Measurements from ENCODE around the gene ABCB11. TPM values are rescaled to one million over a fixed set of nuclear protein-coding genes. Genes with fewer than 3 reads are reported as not detected.

Gene ABCB11
- total RNA-seq, 1 experiment from 2014 or later, result 0.12 TPM

- no TSS peak for BruUV-seq (replicated peaks)
These were observed 135.4 kb downstream of the ABCB11 start for GRCh38 chr2:168895771-168896170.

GRCh38 chr2:168894720-168895119 is 136.4 kb downstream of the ABCB11 start:
- Histone ChIP-seq H3K36me3 (ENCODE audit: control insufficient read depth in 1 of 2, insufficient read depth in 2 of 2, low read length in 2 of 2) (no peaks in the 10 kb centered on the region), H3K4me1 (ENCODE audit: control insufficient read depth in 1 of 2, insufficient read depth in 2 of 2, low read length in 2 of 2) (peaks cover 3 to 6% of the 10 kb centered on the region in 2 experiments; a peak in 3 of 4 replicates), H3K27ac (ENCODE audit: low read depth, low read length) (no peak overlapping the region), H3K9ac (ENCODE audit: low read length) (no peak overlapping the region), H4K20me1 (ENCODE audit: insufficient read depth) (no peaks in the 10 kb centered on the region), H2AFZ (ENCODE audit: low read depth, low read length, poor library complexity, severe bottlenecking) (no peak overlapping the region), H3K27me3 (ENCODE audit: insufficient read depth, low read length) (no peaks in the 10 kb centered on the region), H3K4me2 (ENCODE audit: low read length) (no peak overlapping the region), H3K9me3 (ENCODE audit: control insufficient read depth in 1 of 2, insufficient read depth in 1 of 2, low read depth in 1 of 2, low read length in 2 of 2) (no peaks in the 10 kb centered on the region), H3K9me2 (ENCODE audit: insufficient read depth) (no peaks in the 10 kb centered on the region), H3K79me2 (ENCODE audit: insufficient read depth, low read length) (peaks cover 5% of the 10 kb centered on the region), H3K4me3 (replicated peaks in 1 of 2; ENCODE audit: low read depth in 1 of 2, low read length in 2 of 2) (no peak overlapping the region)
- ATAC-seq (no peak), DNase-seq (ENCODE audit: low read depth, low spot score) (no peak)
- intact Hi-C loops (cut with micrococcal nuclease), result no loop called here
- ChIA-PET CTCF (no interaction called here), RAD21 (ENCODE audit: low non-redundant PET in 1 of 2, low total read pairs in 2 of 2, uncharacterized antibody in 2 of 2, unreplicated experiment in 2 of 2) (no interaction called here), POLR2A (interaction anchor here (1.0 kb wide), 1 partner anchor 11 kb away, joined by 3 read pairs; no protein-coding TSS in a partner anchor)
- TF ChIP-seq, protein P1, sequence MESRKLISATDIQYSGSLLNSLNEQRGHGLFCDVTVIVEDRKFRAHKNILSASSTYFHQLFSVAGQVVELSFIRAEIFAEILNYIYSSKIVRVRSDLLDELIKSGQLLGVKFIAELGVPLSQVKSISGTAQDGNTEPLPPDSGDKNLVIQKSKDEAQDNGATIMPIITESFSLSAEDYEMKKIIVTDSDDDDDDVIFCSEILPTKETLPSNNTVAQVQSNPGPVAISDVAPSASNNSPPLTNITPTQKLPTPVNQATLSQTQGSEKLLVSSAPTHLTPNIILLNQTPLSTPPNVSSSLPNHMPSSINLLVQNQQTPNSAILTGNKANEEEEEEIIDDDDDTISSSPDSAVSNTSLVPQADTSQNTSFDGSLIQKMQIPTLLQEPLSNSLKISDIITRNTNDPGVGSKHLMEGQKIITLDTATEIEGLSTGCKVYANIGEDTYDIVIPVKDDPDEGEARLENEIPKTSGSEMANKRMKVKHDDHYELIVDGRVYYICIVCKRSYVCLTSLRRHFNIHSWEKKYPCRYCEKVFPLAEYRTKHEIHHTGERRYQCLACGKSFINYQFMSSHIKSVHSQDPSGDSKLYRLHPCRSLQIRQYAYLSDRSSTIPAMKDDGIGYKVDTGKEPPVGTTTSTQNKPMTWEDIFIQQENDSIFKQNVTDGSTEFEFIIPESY (IDR thresholded peaks at IDR 0.05; ENCODE audit: extremely low read depth, insufficient replicate concordance, low read length), result no peak
- TF ChIP-seq ELF1 (IDR thresholded peaks at IDR 0.05; ENCODE audit: borderline replicate concordance, low read depth) (no peak), JUND (IDR thresholded peaks at IDR 0.05) (no peak), TCF7L2 (IDR thresholded peaks at IDR 0.05; ENCODE audit: borderline replicate concordance, extremely low read depth, insufficient read depth, insufficient read length) (no peak)
- BruUV-seq (replicated peaks), result no TSS peak

More at GRCh38 chr2:168895771-168896170, 135.4 kb downstream of the ABCB11 start:
- Histone ChIP-seq H3K9ac (ENCODE audit: low read length) (no peak overlapping the region), H3K4me2 (ENCODE audit: low read length) (no peak overlapping the region), H3K79me2 (ENCODE audit: insufficient read depth, low read length) (no peaks in the 10 kb centered on the region), H2AFZ (ENCODE audit: low read depth, low read length, poor library complexity, severe bottlenecking) (no peak overlapping the region), H3K36me3 (ENCODE audit: control insufficient read depth in 1 of 2, insufficient read depth in 2 of 2, low read length in 2 of 2) (no peaks in the 10 kb centered on the region), H3K27me3 (ENCODE audit: insufficient read depth, low read length) (no peaks in the 10 kb centered on the region), H3K4me3 (replicated peaks in 1 of 2; ENCODE audit: low read depth in 1 of 2, low read length in 2 of 2) (no peak overlapping the region), H3K4me1 (ENCODE audit: control insufficient read depth in 1 of 2, insufficient read depth in 2 of 2, low read length in 2 of 2) (peaks cover 1 to 3% of the 10 kb centered on the region in 2 experiments; a peak in 3 of 4 replicates), H4K20me1 (ENCODE audit: insufficient read depth) (no peaks in the 10 kb centered on the region), H3K9me2 (ENCODE audit: insufficient read depth) (no peaks in the 10 kb centered on the region), H3K9me3 (ENCODE audit: control insufficient read depth in 1 of 2, insufficient read depth in 1 of 2, low read depth in 1 of 2, low read length in 2 of 2) (no peaks in the 10 kb centered on the region), H3K27ac (ENCODE audit: low read depth, low read length) (no peak overlapping the region)
- ChIA-PET CTCF (no interaction called here), RAD21 (ENCODE audit: low non-redundant PET in 1 of 2, low total read pairs in 2 of 2, uncharacterized antibody in 2 of 2, unreplicated experiment in 2 of 2) (no interaction called here), POLR2A (no interaction called here)
- no peak for DNase-seq (ENCODE audit: low read depth, low spot score)
- intact Hi-C loops (cut with micrococcal nuclease), result no loop called here
- TF ChIP-seq RAD21 (IDR thresholded peaks at IDR 0.05; ENCODE audit: low read depth), result no peak
- no peak for TF ChIP-seq CBX3 (IDR thresholded peaks at IDR 0.05; ENCODE audit: low read depth)
- no peak for TF ChIP-seq ZNF274 (IDR thresholded peaks at IDR 0.05; ENCODE audit: low read depth, low read length)
- no peak for TF ChIP-seq EGR1 (IDR thresholded peaks at IDR 0.05; ENCODE audit: low read depth)
- no peak for TF ChIP-seq ZFX (IDR thresholded peaks at IDR 0.05)
- no peak for ATAC-seq

Measured in HCT116 (cell line).